A673 (cell line): ENCODE measurements around the gene HDDC3. TPM values are rescaled to one million over a fixed set of nuclear protein-coding genes. Genes with fewer than 3 reads are reported as not detected.
A peak's percentile ranks its signal among the peaks of the same experiment; 100 is the strongest.

Source experiments
- BruUV-seq: library from RNA; stranded (reverse); fragments of 400-500 nt; replicated peaks from 2 replicates; lab custom pipeline; 2021; lab: Mats Ljungman, UMichigan
- CTCF ChIA-PET: fragments of 300-600 bp; sonication (Branson Sonifier 250); formaldehyde crosslinking; loops from one replicate; lab custom pipeline; 2022; ENCODE audit warnings: antibody characterized with exemption; lab: Charles Lee
- POLR2A ChIA-PET: fragments of 300-600 bp; sonication (Branson Sonifier 250); formaldehyde crosslinking; loops from one replicate; lab custom pipeline; 2022; ENCODE audit warnings: antibody characterized with exemption; ENCODE audit not compliant: low non-redundant PET; lab: Charles Lee
- DNase-seq: peaks from one replicate; pipeline ENCODE4 v3.0.0-alpha.2; 2015; ENCODE audit warnings: low spot score
- H3K27ac ChIP-seq: fragments of 200-600 bp; sonication (generic); 2 replicates; pipeline ENCODE4 v1.5.1; 2016; ENCODE audit warnings: mixed run types, low read depth, mild to moderate bottlenecking, mixed read lengths, antibody characterized with exemption, low read length; ENCODE audit not compliant: poor library complexity, severe bottlenecking
- H3K27me3 ChIP-seq: fragments of 200-600 bp; sonication (generic); replicated peaks from 2 replicates; pipeline ENCODE4 v1.6.1; 2017; ENCODE audit warnings: mixed run types, low read depth, mild to moderate bottlenecking, mixed read lengths, antibody characterized with exemption, low read length; ENCODE audit not compliant: insufficient read depth, poor library complexity
- H3K36me3 ChIP-seq: fragments of 200-600 bp; sonication (generic); 2 replicates; pipeline ENCODE4 v1.6.1; 2016; ENCODE audit warnings: mixed run types, mild to moderate bottlenecking, mixed read lengths, antibody characterized with exemption, low read length; ENCODE audit not compliant: insufficient read depth, poor library complexity, severe bottlenecking
- H3K4me1 ChIP-seq: fragments of 200-600 bp; sonication (generic); 2 replicates; pipeline ENCODE4 v1.6.1; 2017; ENCODE audit warnings: mixed run types, mild to moderate bottlenecking, mixed read lengths, antibody characterized with exemption, low read length; ENCODE audit not compliant: insufficient read depth, poor library complexity, severe bottlenecking
- H3K4me3 ChIP-seq: fragments of 200-600 bp; sonication (generic); 2 replicates; pipeline ENCODE4 v1.5.1; 2016; ENCODE audit warnings: low read depth, mixed run types, mild to moderate bottlenecking, mixed read lengths, low read length; ENCODE audit not compliant: poor library complexity, severe bottlenecking
- H3K9me3 ChIP-seq: fragments of 200-600 bp; sonication (generic); 2 replicates; pipeline ENCODE4 v1.6.1; 2016; ENCODE audit warnings: mixed run types, low read depth, mild to moderate bottlenecking, mixed read lengths, antibody characterized with exemption, low read length; ENCODE audit not compliant: poor library complexity, severe bottlenecking
- CTCF ChIP-seq: fragments of 300-800, 200-600 bp; sonication (generic); conservative IDR thresholded peaks from 2 replicates; pipeline ENCODE4 v1.5.1; 2017; ENCODE audit warnings: low read depth, mild to moderate bottlenecking, antibody characterized with exemption, low read length, moderate library complexity, mixed read lengths
- EZH2 ChIP-seq: fragments of 200-600 bp; sonication (generic); IDR thresholded peaks from 2 replicates; pipeline ENCODE4 v1.6.1; 2017; ENCODE audit warnings: borderline replicate concordance, low read depth, mild to moderate bottlenecking, mixed read lengths, antibody characterized with exemption, low read length; ENCODE audit not compliant: poor library complexity, severe bottlenecking
- intact Hi-C: fragments of 100-400 bp; cut with micrococcal nuclease; formaldehyde crosslinking; loops from one replicate; pipeline ENCODE4 v1.10.0; 2022; ENCODE audit not compliant: unreplicated experiment
- total RNA-seq: library from RNA; stranded (reverse); gene quantifications from 2 replicates; pipeline ENCODE4 v1.2.3, GENCODE V29; 2021

HDDC3 gene
- total RNA-seq, 1 experiment from 2014 or later, result 23.9 TPM

- ChIA-PET CTCF (interaction anchor here (0.5 to 2.0 kb wide), 4 partner anchors 29 to 370 kb away, joined by 3 to 11 read pairs (median 7); partner anchors contain the start of gene HDDC3), POLR2A (interaction anchor here (0.8 kb wide), 1 partner anchor 64 kb away, joined by 8 read pairs; no protein-coding TSS in a partner anchor)
- H3K27me3 ChIP-seq, result no peaks in the 10 kb centered on the region
- TF ChIP-seq CTCF (no peak), EZH2 (no peak)
- peak within 1 kb of the TSS; percentile 69 for H3K4me3 ChIP-seq
- peaks cover 10% of the 10 kb centered on the region for H3K4me1 ChIP-seq
- peak; percentile 80 for DNase-seq
- intact Hi-C loops, result loop anchor here (2.0 to 10.0 kb wide), 2 partner anchors 28 to 372 kb away; no protein-coding TSS in a partner anchor
- peaks cover 32% of the 10 kb centered on the region for H3K36me3 ChIP-seq
- peak within 1 kb of the TSS; percentile 92 for H3K27ac ChIP-seq
- BruUV-seq, result no TSS peak
- no peaks in the 10 kb centered on the region for H3K9me3 ChIP-seq
Measured at GRCh38 chr15:90902840-90903732, 29.3 kb downstream of the HDDC3 start, which contains the start of gene MAN2A2. Gene MAN2A2, plus strand, starts transcription at chr15:90903302. Its CDS starts 906 bp downstream, at chr15:90904208.

GRCh38 chr15:90902040-90902839, 30.1 kb downstream of the HDDC3 start:
- CTCF ChIA-PET, result interaction anchor here (0.5 to 2.0 kb wide), 4 partner anchors 30 to 975 kb away, joined by 3 to 9 read pairs (median 6); partner anchors contain the start of gene HDDC3
- peak; percentile 88 for DNase-seq
- Histone ChIP-seq H3K36me3 (peaks cover 25% of the 10 kb centered on the region), H3K4me3 (peak overlapping the region; percentile 69), H3K27me3 (no peaks in the 10 kb centered on the region), H3K27ac (peak overlapping the region; percentile 84), H3K9me3 (no peaks in the 10 kb centered on the region), H3K4me1 (peaks cover 10% of the 10 kb centered on the region)
- POLR2A ChIA-PET, result interaction anchor here (0.8 kb wide), 1 partner anchor 63 kb away, joined by 8 read pairs; no protein-coding TSS in a partner anchor
- intact Hi-C loops, result loop anchor here (2.0 to 10.0 kb wide), 2 partner anchors 29 to 373 kb away; no protein-coding TSS in a partner anchor
- BruUV-seq, result no TSS peak
- TF ChIP-seq CTCF (peak; percentile 80), EZH2 (no peak)
